ENCODE results near the gene KIF17.

KIF17 gene

DNA sequence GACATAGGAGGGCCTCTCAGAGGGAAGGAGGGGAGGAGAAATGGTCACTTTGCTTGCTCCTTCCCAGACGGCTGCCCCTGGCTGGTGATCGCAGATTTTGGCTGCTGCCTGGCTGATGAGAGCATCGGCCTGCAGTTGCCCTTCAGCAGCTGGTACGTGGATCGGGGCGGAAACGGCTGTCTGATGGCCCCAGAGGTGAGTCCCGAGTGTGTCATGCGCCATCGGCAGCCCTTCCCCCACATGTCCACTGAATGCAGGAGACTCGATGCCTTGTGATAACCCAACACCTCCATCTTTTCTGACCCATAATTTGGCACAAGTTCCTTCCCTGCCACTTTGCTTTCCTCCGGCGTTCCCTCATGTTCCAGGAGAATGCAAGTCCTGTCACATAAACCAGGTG is 69.4 kb downstream of the KIF17 start:
- DNase-seq (ENCODE audit: low read depth): no peak
- no peak for TF ChIP-seq CTCF (conservative IDR thresholded peaks at IDR 0.05; ENCODE audit: control insufficient read depth, insufficient read depth, low read depth, low read length)
- no peak overlapping the region for H3K4me3 ChIP-seq (ENCODE audit: control insufficient read depth, low read depth, low read length)

- H3K4me3 ChIP-seq (ENCODE audit: control insufficient read depth, low read depth, low read length): no peak overlapping the region
- no peak for DNase-seq (ENCODE audit: low read depth)
- no peak for TF ChIP-seq CTCF (conservative IDR thresholded peaks at IDR 0.05; ENCODE audit: control insufficient read depth, insufficient read depth, low read depth, low read length)
These were observed 72.4 kb downstream of the KIF17 start for GRCh38 chr1:20645414-20645813.

GRCh38 chr1:20644416-20644815 is 73.4 kb downstream of the KIF17 start:
- H3K4me3 ChIP-seq (ENCODE audit: control insufficient read depth, low read depth, low read length): no peak overlapping the region

GRCh38 chr1:20643080-20643479 is 74.7 kb downstream of the KIF17 start:
- DNase-seq (ENCODE audit: low read depth): no peak
- no peak overlapping the region for H3K4me3 ChIP-seq (ENCODE audit: control insufficient read depth, low read depth, low read length)
- TF ChIP-seq CTCF (conservative IDR thresholded peaks at IDR 0.05; ENCODE audit: control insufficient read depth, insufficient read depth, low read depth, low read length): no peak

More at GRCh38 chr1:20644416-20644815, 73.4 kb downstream of the KIF17 start:
- no peak for TF ChIP-seq CTCF (conservative IDR thresholded peaks at IDR 0.05; ENCODE audit: control insufficient read depth, insufficient read depth, low read depth, low read length)
- DNase-seq (ENCODE audit: low read depth): no peak

- no peak for DNase-seq (ENCODE audit: low read depth)
- no peak for TF ChIP-seq CTCF (conservative IDR thresholded peaks at IDR 0.05; ENCODE audit: control insufficient read depth, insufficient read depth, low read depth, low read length)
- no peak overlapping the region for H3K4me3 ChIP-seq (ENCODE audit: control insufficient read depth, low read depth, low read length)
These were observed 75.8 kb downstream of the KIF17 start for GRCh38 chr1:20641975-20642374.

- peak; percentile 77 for TF ChIP-seq CTCF (conservative IDR thresholded peaks at IDR 0.05; ENCODE audit: control insufficient read depth, insufficient read depth, low read depth, low read length)
- H3K4me3 ChIP-seq (ENCODE audit: control insufficient read depth, low read depth, low read length): no peak overlapping the region
- DNase-seq (ENCODE audit: low read depth): peak; percentile 65
These were observed 77.6 kb downstream of the KIF17 start for GRCh38 chr1:20640183-20640597.

DNA sequence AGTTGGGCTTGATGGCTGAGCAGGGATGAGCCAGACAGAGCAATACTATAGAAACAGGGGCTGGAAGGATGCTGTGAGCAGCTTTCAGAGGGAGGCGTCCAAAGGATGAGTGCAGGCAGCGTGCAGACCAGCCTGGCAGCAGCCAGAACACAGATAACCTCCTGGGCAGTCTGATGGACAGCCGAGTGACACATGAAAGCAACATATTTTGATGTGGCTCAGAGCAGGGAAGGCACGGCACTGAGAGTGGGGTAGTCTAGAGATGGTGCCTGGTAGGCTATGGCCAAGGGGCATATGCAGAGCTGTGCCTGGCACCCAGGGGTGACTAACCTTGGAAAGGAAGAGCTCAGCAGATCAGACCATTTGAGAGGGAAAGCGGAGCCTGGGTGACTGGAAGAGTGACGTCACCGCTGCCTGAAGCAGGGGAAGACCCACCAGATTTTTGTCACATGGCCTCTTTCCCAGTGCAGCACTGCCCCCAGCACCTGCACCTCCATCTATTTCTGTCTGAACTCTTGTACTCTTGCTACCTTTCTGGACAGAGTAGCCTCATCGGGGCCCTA is 80.9 kb downstream of the KIF17 start:
- H3K4me3 ChIP-seq (ENCODE audit: control insufficient read depth, low read depth, low read length): no peak overlapping the region
- DNase-seq (ENCODE audit: low read depth): no peak
- TF ChIP-seq CTCF (conservative IDR thresholded peaks at IDR 0.05; ENCODE audit: control insufficient read depth, insufficient read depth, low read depth, low read length): no peak

Data from fibroblast of mammary gland (primary cell).